ENCODE data around the gene FBXW12.

FBXW12 gene

DNA sequence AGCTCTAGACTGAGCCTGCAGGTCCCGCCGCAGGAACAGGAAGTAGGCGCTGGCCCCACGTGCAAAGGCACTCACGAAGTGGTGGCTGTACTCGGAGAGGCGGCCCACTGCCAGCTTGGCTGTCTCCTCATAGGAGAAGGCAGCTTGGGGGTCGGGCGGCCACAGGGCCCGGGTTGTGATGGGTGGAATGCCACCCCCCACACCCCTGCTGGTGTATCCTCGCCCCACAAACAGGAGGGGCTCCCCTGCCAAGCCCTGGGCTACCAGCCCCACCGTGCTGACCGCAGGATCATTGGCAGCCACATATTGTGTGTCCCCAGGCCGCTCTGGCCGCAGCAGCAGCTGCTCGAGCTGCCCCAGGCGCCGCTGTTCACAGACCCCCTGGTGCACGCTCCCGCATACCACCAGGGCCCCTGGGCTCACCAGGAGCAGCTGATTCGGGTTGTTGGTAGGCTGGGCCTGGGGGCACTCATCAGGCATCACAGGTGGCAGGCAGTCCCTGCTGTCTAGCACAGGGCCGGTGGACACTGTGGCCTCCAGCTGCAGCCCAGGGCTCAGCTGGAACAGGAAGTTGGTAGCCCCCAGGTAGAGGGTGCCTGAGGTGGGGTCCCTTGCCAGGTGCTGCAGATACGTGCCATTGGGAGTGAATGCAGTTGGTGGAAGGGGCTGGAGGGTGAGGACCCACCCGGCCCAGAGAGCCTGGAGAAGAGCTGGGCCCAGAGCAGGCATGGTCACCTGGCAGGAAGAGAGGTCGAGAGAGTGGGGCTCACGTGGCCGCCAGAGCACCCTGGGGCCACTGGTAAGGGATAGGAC is 52.1 kb downstream of the FBXW12 start:
- no peak for DNase-seq

DNA sequence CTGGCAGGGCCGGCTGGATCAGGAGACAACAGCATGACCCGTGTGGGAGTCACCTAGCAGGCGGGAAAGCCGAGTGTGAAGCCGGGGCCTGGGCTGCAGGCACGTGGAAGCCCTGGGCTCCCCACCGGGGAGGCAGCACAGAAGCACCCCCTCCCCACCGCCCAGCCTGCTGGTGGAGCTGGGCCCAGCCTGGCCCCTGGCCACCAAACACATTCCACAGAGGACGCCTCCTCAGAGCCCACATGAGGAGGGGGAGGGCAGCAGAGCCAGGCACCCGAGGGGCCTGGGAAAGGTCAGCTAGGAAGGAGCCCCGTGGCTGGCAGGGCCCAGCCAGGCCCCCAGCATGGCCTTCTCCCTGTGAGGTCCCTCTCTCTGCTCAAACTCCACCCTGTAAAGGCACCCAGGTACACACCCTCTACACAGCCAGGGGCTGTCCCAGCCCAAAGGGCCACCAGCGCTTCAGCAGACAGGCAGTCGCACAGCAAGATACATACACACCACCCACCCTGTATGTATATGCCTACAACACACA is 53.3 kb downstream of the FBXW12 start:
- DNase-seq, result no peak

GRCh38 chr3:48426401-48426909 is 54.4 kb downstream of the FBXW12 start:
- DNase-seq, result no peak

DNA sequence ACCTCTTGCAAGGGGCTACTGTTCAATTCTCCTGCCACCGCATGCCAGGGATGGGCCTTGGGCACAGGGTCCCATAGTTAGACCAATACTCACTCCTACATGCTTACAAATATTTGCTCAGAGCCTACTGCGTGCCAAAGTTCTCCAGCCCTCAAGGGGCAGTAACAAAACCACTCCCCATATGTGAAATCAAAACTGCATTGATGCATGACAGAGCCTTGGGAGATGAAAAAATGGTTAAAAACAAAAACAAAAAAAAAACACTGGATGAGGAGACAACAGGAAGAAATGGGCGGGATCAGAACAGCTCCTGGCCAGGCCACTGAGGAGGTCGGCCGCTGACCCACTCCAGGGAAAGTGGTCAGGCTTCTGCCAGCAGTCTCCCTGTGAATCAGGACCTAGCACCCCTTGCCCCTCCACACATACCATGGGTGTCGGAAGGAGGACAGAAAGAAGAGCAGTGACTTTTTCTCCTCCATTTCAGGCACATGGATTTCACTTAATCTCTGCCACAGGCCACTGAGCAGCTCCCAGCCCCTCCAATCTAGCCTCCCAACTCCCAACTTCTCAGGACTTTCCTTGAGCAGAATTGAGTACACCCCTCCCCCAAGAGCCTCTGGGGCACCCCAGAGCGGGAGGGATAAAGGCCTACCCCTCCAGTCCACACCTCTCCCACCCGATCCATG is 55.1 kb downstream of the FBXW12 start:
- DNase-seq, result no peak

- DNase-seq, result no peak
Measured at GRCh38 chr3:48427630-48427962, 55.6 kb downstream of the FBXW12 start.

- DNase-seq, result no peak
Measured at GRCh38 chr3:48428088-48428571, 56.1 kb downstream of the FBXW12 start.

DNA sequence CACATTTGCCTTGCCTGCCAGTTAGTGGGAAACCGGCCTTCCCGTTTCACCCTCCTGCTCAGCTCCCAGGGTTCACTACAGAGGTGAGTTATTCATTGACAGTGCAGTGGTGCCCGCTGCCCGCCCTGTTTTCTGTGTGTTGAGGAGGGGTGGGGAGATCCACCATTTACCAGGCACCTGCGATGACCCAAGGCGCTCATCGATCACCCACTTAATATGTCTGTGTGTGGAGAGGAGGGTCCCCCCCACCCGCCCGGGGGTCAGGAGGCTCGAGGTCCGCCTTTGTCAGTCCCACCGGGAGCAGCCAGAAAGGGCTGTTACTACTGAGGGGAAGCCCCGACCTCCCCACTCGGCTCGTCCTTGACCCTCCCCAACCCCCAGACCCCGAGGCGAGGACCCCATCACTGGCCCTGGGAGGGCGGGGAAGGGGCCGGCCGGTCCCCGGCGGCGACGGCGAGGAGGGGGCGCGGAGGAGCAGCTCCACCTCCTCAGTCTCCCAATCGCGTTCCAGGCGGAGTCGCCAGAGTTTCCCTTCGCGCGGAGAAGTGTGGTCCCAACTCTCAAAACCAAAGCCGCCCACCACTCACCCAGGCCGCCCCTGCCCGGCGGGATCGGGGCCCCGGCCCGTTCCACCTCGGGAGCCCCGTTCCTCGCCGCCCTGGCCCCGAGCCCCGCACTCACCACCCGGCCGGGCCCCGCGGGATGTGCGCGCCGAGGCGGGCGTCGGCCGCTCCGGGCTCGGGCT is 56.7 kb downstream of the FBXW12 start:
- peak; percentile 37 for DNase-seq

- DNase-seq, result peak; percentile 42
Measured at GRCh38 chr3:48429317-48429959, 57.4 kb downstream of the FBXW12 start.

DNA sequence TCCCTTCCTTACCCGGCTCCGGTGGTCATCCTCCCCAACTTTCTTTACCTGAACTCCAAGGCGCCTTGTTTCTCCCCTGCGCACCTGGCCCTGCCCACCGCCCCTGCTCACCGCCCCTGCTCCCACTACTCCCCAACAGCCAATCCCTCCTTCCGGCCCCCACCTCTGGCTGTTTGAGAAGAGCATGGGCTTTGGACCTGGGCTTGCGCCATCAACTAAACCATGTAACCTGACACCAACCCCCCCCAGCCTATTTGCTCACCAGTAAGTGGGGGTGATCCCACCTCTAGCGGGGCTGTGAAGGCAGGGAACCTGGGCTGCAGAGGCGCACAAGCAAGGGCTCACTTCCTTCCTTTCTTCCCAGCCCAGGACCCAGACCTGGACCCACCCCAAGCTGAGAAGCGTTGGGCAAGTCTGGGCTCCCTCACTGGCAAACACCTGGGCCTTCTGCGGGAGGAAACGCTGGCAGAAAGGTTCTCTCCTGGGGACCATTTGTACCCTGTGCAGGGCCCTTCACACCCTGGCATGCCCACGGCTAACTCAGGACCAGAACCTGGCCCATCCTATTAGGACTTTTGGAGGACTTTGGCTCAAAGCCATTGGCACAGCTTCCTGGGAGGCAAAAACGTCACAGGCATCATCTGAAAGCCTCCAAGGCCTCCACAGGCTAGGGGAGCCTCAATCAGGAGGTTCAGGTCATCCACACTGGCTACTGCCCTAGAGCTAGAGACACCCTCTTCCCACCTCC is 58.1 kb downstream of the FBXW12 start, which contains the start of gene PLXNB1:
Gene PLXNB1, minus strand, starts transcription at position 127 of the 748 bp plus-strand sequence. CDS start 5,475 bp downstream, outside the sequence.
- DNase-seq, result peak; percentile 66

DNA sequence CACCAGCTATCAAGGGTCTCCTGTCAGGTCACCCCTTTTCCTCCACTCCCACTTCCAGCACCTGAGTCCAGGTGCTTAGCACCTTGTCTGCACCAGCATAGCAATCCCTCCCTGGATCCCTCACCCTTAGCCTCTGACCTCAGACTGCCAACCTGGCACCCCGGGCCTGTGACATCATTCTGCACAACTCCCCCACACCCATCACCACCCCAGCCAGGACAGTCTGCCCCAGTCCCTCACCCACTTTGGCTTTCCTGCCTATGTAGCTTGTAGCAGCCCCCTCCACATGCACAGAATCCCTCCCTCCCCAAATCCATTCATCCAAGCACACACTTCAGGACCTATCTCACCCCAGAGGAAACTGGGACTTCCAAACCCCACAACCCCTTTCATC is 58.7 kb downstream of the FBXW12 start:
- DNase-seq, result no peak

DNA sequence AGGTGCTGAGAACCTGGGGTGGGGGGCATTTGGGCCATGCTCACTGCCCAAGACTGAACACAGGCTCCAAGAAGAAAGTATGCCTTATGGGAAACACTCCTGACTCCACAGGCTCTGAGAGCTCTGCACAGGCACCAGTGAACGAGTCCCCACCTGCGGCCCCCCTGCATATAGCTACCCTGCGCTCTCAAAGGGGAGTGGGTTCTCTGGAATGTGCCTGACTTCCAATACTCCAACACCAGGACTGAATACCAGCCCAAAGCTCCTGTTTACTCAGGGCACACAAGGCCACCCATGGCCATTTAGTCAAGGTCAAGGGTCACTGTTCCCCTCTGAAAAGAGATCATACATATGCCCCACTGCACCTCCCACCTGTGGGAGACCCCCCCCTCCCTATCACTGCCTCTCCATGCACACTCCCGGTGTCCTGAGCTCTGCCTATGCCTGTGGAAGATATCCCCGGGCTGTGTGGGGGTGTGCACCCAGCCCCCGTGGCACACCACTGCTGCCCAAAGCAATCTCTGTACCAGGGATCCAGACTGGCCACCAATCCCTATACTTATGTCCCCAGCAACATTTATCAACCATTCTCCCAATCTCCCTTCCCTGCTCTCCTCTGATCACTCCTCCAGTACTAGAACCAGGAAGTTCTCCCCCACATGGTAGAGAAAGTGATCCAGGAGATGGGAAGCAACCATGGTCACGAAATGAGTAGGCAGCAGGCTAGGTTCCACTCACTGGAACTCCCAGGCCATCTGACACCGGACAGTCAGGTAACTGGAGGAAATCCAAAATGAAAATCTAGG is 59.4 kb downstream of the FBXW12 start:
- DNase-seq, result no peak

DNA sequence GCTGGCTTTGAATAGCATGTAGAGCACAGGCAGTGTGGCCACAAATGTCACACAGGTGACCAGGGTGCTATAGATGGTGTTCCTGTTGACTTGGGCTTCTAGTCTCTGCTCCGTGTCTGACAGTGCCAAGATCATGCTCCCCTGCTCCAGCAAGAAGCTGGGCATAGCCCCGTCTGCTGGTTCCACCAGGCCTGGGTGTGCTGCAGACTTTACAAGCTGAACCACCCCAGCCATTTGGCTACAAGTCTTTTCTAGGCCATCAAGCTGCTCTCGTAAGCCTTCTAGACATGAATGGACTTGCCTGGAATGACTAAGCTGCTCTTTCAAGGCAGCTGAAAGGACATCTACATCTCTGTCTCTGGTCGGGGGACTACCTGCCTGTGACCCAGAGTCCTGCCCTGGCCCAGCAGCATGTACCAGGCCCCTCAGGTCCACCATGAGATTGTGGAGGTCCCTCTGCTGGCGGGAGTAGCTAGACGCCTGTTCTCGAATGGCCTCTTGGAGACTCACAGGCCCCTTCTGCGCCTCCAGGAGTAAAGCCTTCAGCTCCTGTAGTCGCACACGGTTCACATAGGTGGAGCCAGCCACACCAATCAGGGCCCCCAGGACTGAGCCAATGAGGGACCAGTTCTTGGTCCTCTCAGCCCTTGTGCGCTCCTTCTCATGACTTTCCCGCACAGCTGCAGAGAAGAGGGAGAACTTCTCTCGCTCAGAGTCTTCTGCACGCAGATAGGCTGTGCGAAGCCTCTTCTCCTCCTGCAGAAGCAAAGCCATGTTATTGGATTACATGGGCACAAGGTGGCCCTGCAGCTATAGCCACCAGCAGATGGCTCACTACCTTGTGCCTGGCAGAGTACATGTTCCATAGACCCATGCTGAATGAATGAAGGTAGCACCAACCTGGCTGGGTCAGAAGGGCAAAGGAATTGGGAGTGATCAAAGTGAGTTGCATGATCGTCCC is 60.7 kb downstream of the FBXW12 start:
- no peak for DNase-seq

- DNase-seq, result no peak
Measured at GRCh38 chr3:48433472-48434118, 61.6 kb downstream of the FBXW12 start.

DNA sequence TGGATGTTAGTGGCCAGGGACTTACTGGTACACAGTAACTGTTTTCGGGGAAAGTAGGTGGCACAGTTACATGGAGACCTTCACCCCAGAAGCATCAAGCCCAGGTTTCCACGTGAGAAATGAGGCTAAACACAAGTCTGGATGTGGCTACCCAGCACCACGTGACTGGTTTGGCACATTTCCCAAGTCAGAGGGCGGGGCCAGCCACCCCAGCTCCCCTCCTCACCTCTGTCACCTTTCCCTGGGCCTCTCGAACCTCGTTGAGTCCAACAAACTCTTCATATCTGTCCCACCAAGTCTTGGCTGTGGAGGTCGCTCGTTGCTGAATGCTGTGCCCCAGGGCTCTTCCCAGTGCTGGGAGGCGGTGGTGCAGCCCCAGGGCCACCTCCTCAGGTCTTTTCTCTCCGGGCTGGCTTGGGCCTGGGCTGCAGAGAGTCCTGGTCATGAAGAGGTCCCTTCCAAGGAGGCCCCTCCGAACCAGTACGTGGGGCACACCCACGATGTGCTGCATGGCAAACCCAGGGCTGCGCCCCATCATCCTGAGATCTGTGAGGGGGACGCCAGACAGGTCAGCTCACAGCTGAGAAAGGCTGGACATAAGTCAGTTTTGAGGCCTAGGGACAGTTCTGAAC is 62.7 kb downstream of the FBXW12 start:
- DNase-seq, result no peak

GRCh38 chr3:48435223-48435595 is 63.2 kb downstream of the FBXW12 start:
- no peak for DNase-seq

DNA sequence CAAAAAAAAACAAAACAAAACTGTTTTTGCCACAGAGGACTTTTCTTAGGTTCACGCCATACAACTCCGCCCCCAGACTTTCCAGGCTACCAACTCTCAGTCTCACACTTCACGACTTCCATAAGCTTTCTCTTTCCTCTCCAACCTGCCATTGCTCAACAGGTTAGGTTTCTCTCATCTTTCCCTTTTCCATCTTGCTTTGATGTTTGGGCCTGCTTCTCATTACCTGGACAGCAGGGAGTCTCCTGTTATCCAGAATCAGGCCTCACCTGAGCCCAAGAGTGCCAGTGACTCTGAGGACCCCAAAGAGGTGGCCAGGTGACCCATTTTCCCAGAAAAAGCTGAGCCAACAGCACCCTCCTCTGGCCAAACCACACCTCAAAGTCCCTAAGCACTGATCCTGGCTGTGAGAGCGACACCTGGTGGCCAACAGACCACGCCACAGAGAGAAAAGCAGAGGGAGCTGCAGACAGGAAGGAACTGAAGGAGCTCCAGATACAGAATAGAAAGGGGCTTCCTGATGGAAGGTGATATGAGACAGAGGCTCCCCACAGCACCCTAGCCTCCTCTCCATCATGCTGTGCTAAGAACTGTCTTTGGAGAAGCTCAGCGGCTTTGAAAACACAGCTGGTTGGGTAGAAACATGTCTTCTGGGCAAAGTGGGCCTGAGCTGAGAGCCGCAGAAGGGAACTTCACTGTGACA is 63.9 kb downstream of the FBXW12 start:
- DNase-seq, result peak; percentile 77

GRCh38 chr3:48436477-48436787 is 64.4 kb downstream of the FBXW12 start:
- no peak for DNase-seq

DNA sequence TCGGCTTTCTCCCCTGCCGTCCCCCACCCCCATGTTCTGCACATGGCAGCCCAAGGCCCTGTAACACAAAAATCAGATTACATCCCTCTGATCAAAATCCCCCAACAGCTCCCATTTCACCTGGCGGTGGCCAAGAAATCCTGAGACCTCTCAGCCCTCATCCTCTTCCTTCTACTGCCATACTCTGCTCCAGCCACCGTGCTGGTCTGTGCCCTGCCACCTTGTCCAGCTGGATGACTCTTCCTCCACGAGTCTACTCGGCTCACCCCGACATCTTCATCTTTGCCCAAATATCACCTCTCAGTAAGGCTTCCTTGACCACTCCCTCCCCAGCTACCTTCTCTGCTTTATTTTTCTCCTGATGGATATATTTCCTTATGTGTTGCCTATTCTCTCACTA is 64.8 kb downstream of the FBXW12 start:
- no peak for DNase-seq

All from fibroblast of skin of right biceps (primary cell).